ENCODE data around the gene PIN1. TPM values are rescaled to one million over a fixed set of nuclear protein-coding genes. Genes with fewer than 3 reads are reported as not detected.
"Not testable (repeated sequence)": the region's sequence is repeated elsewhere in the genome, so short reads cannot be mapped to it uniquely, and the experiment has no call there.

Gene PIN1
- total RNA-seq, 6 experiments from 2014 or later, result 19.9 to 54.5 (median 24.8) TPM

DNA sequence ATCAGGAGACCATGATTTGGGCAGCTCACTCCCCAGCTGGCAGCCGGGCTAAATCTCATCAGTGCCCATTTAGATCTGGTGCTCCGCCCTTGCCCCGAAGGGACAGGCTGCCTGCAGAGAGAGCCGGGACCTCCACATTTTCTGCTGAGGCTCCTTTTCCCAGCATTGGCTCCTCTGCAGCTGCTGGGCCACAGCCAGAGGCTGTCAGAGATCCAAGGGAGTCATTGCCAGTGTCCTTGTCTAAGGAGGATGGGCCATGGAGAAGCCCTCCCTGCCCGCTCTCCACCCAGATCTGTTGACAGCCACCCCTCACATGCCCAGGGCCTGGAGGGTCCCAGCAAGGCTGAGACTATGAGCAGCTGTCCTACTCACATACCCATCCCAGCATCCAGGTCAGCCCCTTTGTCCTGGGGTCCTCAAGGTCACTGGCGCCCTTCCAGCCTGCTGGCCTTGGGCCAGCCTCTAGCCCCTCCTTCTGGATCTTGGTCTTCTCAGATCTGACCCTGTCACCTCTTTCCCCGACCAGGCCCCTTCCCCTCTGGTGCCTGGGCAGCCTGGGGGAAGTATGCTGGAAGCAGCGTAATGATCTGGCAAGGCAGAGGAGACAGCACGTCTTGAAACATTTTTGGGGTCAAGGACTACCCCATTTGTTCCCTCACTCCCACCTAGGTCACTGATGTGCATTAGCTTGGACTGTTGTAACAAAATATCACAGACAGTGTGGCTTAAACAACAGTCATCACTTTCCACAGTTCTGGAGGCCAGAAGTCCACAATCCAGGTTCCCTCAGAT is 7.9 kb downstream of the PIN1 start:
- TF ChIP-seq, protein P1, sequence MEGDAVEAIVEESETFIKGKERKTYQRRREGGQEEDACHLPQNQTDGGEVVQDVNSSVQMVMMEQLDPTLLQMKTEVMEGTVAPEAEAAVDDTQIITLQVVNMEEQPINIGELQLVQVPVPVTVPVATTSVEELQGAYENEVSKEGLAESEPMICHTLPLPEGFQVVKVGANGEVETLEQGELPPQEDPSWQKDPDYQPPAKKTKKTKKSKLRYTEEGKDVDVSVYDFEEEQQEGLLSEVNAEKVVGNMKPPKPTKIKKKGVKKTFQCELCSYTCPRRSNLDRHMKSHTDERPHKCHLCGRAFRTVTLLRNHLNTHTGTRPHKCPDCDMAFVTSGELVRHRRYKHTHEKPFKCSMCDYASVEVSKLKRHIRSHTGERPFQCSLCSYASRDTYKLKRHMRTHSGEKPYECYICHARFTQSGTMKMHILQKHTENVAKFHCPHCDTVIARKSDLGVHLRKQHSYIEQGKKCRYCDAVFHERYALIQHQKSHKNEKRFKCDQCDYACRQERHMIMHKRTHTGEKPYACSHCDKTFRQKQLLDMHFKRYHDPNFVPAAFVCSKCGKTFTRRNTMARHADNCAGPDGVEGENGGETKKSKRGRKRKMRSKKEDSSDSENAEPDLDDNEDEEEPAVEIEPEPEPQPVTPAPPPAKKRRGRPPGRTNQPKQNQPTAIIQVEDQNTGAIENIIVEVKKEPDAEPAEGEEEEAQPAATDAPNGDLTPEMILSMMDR (IDR thresholded peaks at IDR 0.05), result no peak
- WGBS (ENCODE audit: insufficient coverage, low coverage, low lambda C conversion rate, missing lambda C conversion rate), result 71% methylated on average over 3 of the region's 9 CpGs
- no peaks in the 10 kb centered on the region for H3K9me3 ChIP-seq
- DNase-seq (no peak), ATAC-seq (no peak)
- H3K27me3 ChIP-seq, result no peaks in the 10 kb centered on the region
- no peak overlapping the region for H3K4me3 ChIP-seq
- H3K36me3 ChIP-seq, result peaks cover 0 to 36% (median 9%) of the 10 kb centered on the region in 4 donors
- H3K27ac ChIP-seq, result no peak overlapping the region
- H3K4me1 ChIP-seq, result peaks cover 0 to 9% (median 3%) of the 10 kb centered on the region in 4 donors
- intact Hi-C loops (cut with DNase I), result no loop called here

DNA sequence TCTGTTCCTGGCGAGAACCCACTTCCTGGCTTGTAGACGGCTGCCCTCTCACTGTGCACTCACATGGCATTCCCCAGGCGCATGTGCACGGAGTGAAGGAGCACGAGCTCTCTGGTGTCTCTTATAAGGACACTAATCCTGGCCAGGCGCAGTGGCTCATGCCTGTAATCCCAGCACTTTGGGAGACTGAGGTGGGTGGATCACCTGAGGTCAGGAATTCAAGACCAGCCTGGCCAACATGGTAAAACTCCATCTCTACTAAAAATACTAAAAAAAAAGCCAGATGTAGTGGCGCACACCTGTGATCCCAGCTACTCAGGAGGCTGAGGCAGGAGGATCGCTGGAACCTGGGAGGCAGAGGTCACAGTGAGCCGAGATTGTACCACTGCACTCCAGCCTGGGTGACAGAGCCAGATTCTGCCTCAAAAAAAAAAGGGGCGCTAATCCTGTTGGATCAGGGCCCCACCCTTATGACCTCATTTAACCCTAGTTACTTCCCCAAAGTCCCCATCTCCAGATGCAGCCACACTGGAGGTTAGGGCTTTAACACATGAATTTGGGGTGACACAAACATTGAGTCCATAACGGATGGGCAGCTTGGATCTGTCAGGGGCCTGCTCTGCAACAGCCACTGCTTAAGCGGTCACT is 8.6 kb downstream of the PIN1 start:
- H3K27me3 ChIP-seq; H3K4me1 ChIP-seq; intact Hi-C loops (cut with DNase I); H3K4me3 ChIP-seq; DNase-seq; H3K9me3 ChIP-seq; H3K27ac ChIP-seq; ATAC-seq: not testable (repeated sequence)
- H3K36me3 ChIP-seq, result peaks cover 0 to 34% (median 9%) of the 10 kb centered on the region in 4 donors
- WGBS (ENCODE audit: insufficient coverage, low coverage, low lambda C conversion rate, missing lambda C conversion rate), result 87% methylated on average over 6 of the region's 12 CpGs

DNA sequence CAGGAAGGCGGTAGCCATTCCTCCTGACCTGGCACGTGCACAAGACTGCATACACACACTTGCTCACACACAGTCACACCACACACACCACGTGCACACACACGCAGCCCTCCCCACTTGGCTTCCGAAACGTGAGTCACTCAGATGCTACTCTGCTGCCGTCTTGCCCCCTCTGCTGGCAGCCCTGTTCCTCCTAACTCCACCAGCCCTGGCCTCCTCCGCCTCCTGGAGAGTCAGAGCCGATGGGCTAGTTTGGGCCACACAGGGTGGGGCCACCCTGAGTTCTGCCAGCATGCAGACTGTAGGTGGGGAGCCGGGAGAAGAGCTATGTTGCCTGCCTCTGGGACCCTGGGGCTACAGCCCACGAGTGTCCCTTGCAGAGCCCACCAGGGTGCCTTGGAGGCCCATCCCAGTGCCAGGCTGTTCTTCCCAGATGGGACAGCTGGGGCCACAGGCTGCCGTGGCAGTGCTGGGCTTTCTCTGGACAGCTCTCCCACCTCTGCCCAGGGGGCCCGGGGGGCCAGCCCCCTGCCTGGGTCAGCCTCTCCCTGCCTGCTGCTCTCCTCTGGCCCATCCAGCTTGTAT is 12.1 kb downstream of the PIN1 start:
- no peak overlapping the region for H3K27ac ChIP-seq
- ATAC-seq, result peak in 3 of 4 donors; percentile 29 to 59 (median 49)
- H3K4me1 ChIP-seq, result no peaks in the 10 kb centered on the region
- TF ChIP-seq, protein P1 (IDR thresholded peaks at IDR 0.05), result peak; percentile 16 to 25 (median 24)
- TF ChIP-seq POLR2A (IDR thresholded peaks at IDR 0.05), result no peak
- intact Hi-C loops (cut with DNase I), result no loop called here
- no peak overlapping the region for H3K4me3 ChIP-seq
- H3K36me3 ChIP-seq, result peaks cover 0 to 10% (median 2%) of the 10 kb centered on the region in 4 donors
- 44% methylated on average over 9 of the region's 13 CpGs for WGBS (ENCODE audit: insufficient coverage, low coverage, low lambda C conversion rate, missing lambda C conversion rate)
- DNase-seq, result no peak
- no peaks in the 10 kb centered on the region for H3K27me3 ChIP-seq
- H3K9me3 ChIP-seq, result no peaks in the 10 kb centered on the region

DNA sequence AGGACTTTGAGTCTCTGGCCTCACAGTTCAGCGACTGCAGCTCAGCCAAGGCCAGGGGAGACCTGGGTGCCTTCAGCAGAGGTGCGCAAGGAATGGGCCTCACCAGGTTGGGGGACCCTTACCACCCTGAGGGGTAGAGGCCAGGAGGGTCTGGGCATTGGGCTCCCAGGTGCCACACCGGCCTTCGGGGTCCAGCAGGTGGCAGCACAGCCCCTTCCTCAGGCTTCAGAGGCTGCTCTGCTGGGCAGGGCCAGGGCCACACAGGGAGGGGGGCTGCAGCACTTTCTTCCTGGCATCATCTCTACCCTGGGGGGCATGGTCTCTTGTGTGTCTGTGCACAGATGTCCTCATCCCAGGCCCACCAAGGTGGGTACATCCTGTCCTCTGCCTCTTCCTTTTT is 12.9 kb downstream of the PIN1 start:
- no peak overlapping the region for H3K27ac ChIP-seq
- H3K27me3 ChIP-seq, result no peaks in the 10 kb centered on the region
- no peak for TF ChIP-seq POLR2A (IDR thresholded peaks at IDR 0.05)
- TF ChIP-seq, protein P1 (IDR thresholded peaks at IDR 0.05), result peak; percentile 39 to 48 (median 41)
- DNase-seq, result no peak
- intact Hi-C loops (cut with DNase I), result no loop called here
- peak; percentile 20 to 55 (median 46) for ATAC-seq
- no CpG with 5 or more reads among the region's 4 CpGs for WGBS (ENCODE audit: insufficient coverage, low coverage, low lambda C conversion rate, missing lambda C conversion rate)
- peaks cover 0 to 5% (median 2%) of the 10 kb centered on the region in 4 donors for H3K36me3 ChIP-seq
- no peaks in the 10 kb centered on the region for H3K9me3 ChIP-seq
- no peak overlapping the region for H3K4me3 ChIP-seq
- no peaks in the 10 kb centered on the region for H3K4me1 ChIP-seq

DNA sequence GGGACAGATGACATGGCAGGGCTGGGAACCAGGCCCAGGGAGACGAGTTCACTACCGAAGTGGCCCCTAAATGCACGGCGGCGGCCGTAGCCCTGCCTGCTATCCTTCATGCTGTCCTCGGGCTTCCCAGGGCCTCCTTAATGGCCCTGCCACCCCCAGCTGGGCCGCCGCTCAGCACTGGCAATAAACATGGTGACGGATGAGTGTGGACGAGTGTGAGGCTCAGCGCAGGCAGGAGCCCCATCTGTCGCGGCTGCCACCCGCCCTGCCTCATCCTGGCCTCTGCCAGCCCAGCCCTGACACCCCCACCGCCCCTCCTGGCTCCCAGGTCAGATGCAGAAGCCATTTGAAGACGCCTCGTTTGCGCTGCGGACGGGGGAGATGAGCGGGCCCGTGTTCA is 13.6 kb downstream of the PIN1 start:
- H3K27ac ChIP-seq, result no peak overlapping the region
- no peaks in the 10 kb centered on the region for H3K9me3 ChIP-seq
- no peak for TF ChIP-seq POLR2A (IDR thresholded peaks at IDR 0.05)
- TF ChIP-seq, protein P1 (IDR thresholded peaks at IDR 0.05), result no peak
- ATAC-seq (no peak), DNase-seq (no peak)
- intact Hi-C loops (cut with DNase I), result no loop called here
- no peaks in the 10 kb centered on the region for H3K4me1 ChIP-seq
- H3K27me3 ChIP-seq, result no peaks in the 10 kb centered on the region
- H3K4me3 ChIP-seq, result no peak overlapping the region
- H3K36me3 ChIP-seq, result peaks cover 0 to 5% (median under 1%) of the 10 kb centered on the region in 4 donors
- WGBS (ENCODE audit: insufficient coverage, low coverage, low lambda C conversion rate, missing lambda C conversion rate), result 87% methylated on average over 3 of the region's 23 CpGs

All from right lobe of liver (tissue), 6 donors.